ENCODE measurements around the gene SLX9. TPM values are rescaled to one million over a fixed set of nuclear protein-coding genes. Genes with fewer than 3 reads are reported as not detected.

The SLX9 gene
- total and polyA plus RNA-seq, 2 donors (not counting 3 experiments of a cell fraction or from before 2014, with no cell fraction given): 27.0 to 50.6 TPM

- H3K4me2 ChIP-seq (ENCODE audit: insufficient read depth, low read length): no peak overlapping the region
These were observed 25.6 kb downstream of the SLX9 start for GRCh38 chr21:44965251-44966022.

More at GRCh38 chr21:44965251-44966022, 25.6 kb downstream of the SLX9 start:
- Histone ChIP-seq H3K9ac (replicated peaks; ENCODE audit: extremely low read depth, insufficient read depth, low read length) (no peak overlapping the region), H4K20me1 (replicated peaks; ENCODE audit: control insufficient read depth, extremely low read depth, insufficient read depth, low read length) (no peaks in the 10 kb centered on the region), H3K4me1 (ENCODE audit: control insufficient read depth, extremely low read depth, insufficient read depth, low read length) (peaks cover 39% of the 10 kb centered on the region), H3K9me3 (replicated peaks; ENCODE audit: control insufficient read depth, insufficient read depth, low read length) (no peaks in the 10 kb centered on the region), H3K79me2 (ENCODE audit: control insufficient read depth, insufficient read depth, low read length) (peaks cover 12% of the 10 kb centered on the region), H3K36me3 (ENCODE audit: control insufficient read depth in 2 of 2, extremely low read depth in 1 of 2, insufficient read depth in 2 of 2, low read length in 2 of 2) (peaks cover 4 to 11% of the 10 kb centered on the region in 2 experiments), H3K27ac (ENCODE audit: insufficient read depth, low read depth, low read length) (no peak overlapping the region), H3K9me1 (replicated peaks; ENCODE audit: control insufficient read depth, extremely low read depth, insufficient read depth, low read length) (no peaks in the 10 kb centered on the region), H3K4me3 (replicated peaks in 1 of 3; ENCODE audit: insufficient read depth in 1 of 3, low read depth in 1 of 3, low read length in 3 of 3) (no peak overlapping the region), H3K27me3 (ENCODE audit: control insufficient read depth in 2 of 2, insufficient read depth in 2 of 2, low read length in 2 of 2) (no peaks in the 10 kb centered on the region), H2AFZ (ENCODE audit: low read depth, low read length) (no peak overlapping the region)
- intact Hi-C loops (cut with micrococcal nuclease): no loop called here
- dilution Hi-C loops (cut with MboI; ENCODE audit: extremely low pct_ligation_motif_present, low sequenced_read_pairs): no loop called here
- no peak for TF ChIP-seq GATA2 (IDR thresholded peaks at IDR 0.05; ENCODE audit: insufficient read depth, insufficient read length, low read depth, low read length)
- TF ChIP-seq EZH2 (IDR thresholded peaks at IDR 0.05; ENCODE audit: borderline replicate concordance, low read depth, low read length, severe bottlenecking): no peak
- no peak for TF ChIP-seq CTCF (IDR thresholded peaks at IDR 0.05; ENCODE audit: extremely low read depth in 1 of 2, insufficient read depth in 1 of 2, low read depth in 1 of 2, low read length in 2 of 2)
- no peak for TF ChIP-seq MAX (IDR thresholded peaks at IDR 0.05; ENCODE audit: insufficient read depth, insufficient read length)
- TF ChIP-seq JUN (IDR thresholded peaks at IDR 0.05; ENCODE audit: borderline replicate concordance, insufficient read depth, insufficient read length, low read depth): no peak
- no peak for TF ChIP-seq POLR2A (IDR thresholded peaks at IDR 0.05; ENCODE audit: low read depth, low read length)
- TF ChIP-seq POLR2AphosphoS5 (IDR thresholded peaks at IDR 0.05; ENCODE audit: insufficient read depth, low read depth, low read length): no peak
- TF ChIP-seq MYC (IDR thresholded peaks at IDR 0.05; ENCODE audit: low read depth, low read length): no peak
- no peak for TF ChIP-seq FOS (IDR thresholded peaks at IDR 0.05; ENCODE audit: borderline replicate concordance, insufficient read depth, low read length)
- ChIA-PET POLR2A (no interaction called here), CTCF (interaction anchor here (4.6 to 6.1 kb wide), 2 partner anchors 163 to 172 kb away, joined by 43 to 52 read pairs; no protein-coding TSS in a partner anchor)
- BruUV-seq (replicated peaks): no TSS peak
- no peak for FAIRE-seq
- no peak for DNase-seq (ENCODE audit: low read depth, low spot score)

Data from endothelial cell of umbilical vein (primary cell).